WTC11 (cell line): Measurements from ENCODE around the gene FBXO7. TPM values are rescaled to one million over a fixed set of nuclear protein-coding genes. Genes with fewer than 3 reads are reported as not detected.

Experiments
- ATAC-seq: fragments of 200-7000 bp; cut with Tn5 transposase; 2 replicates; pipeline ENCODE4 v1.10.0; 2021; ENCODE audit warnings: mild to moderate bottlenecking, moderate library complexity
- CTCF ChIA-PET: fragments of 300-600 bp; sonication (Branson Sonifier 250); formaldehyde crosslinking; loops from one replicate; lab custom pipeline; 2021; ENCODE audit warnings: antibody characterized with exemption; lab: Charles Lee
- POLR2A ChIA-PET: fragments of 350-600 bp; sonication (Branson Sonifier 250); formaldehyde crosslinking; loops from one replicate; lab custom pipeline; 2021; ENCODE audit warnings: antibody characterized with exemption; lab: Charles Lee
- DNase-seq: peaks from one replicate; pipeline ENCODE4 v3.0.0; 2021; ENCODE audit warnings: low spot score
- H3K27ac Mint-ChIP-seq: 2 replicates; pipeline ENCODE4 v1.8.0; 2021; ENCODE audit warnings: mixed read lengths
- H3K27me3 Mint-ChIP-seq: 2 replicates; pipeline ENCODE4 v1.8.0; 2021; ENCODE audit warnings: low read depth, mild to moderate bottlenecking, moderate library complexity, mixed read lengths
- H3K36me3 Mint-ChIP-seq: 2 replicates; pipeline ENCODE4 v1.8.0; 2021; ENCODE audit warnings: mixed read lengths
- H3K4me1 Mint-ChIP-seq: 2 replicates; pipeline ENCODE4 v1.8.0; 2022; ENCODE audit warnings: mixed read lengths
- H3K4me3 Mint-ChIP-seq: 2 replicates; pipeline ENCODE4 v1.8.0; 2021; ENCODE audit warnings: mild to moderate bottlenecking, moderate library complexity, mixed read lengths
- H3K9me3 Mint-ChIP-seq: 2 replicates; pipeline ENCODE4 v1.8.0; 2021; ENCODE audit warnings: mixed read lengths
- AR ChIP-seq: fragments of 250-450 bp; sonication (Bioruptor Pico); IDR thresholded peaks from 2 replicates; pipeline ENCODE4 v1.9.0; 2021; ENCODE audit warnings: mild to moderate bottlenecking
- ATF2 ChIP-seq: sonication (generic); formaldehyde crosslinking; IDR thresholded peaks from 2 replicates; pipeline ENCODE4 v1.8.1; 2022; ENCODE audit warnings: low read depth, missing genetic modification reagents, borderline replicate concordance
- E2F1 ChIP-seq: sonication (generic); formaldehyde crosslinking; IDR thresholded peaks from 2 replicates; pipeline ENCODE4 v1.8.0; 2022; ENCODE audit warnings: mild to moderate bottlenecking, missing genetic modification reagents
- EMX1 ChIP-seq: fragments of 250-450 bp; sonication (Bioruptor Pico); IDR thresholded peaks from 2 replicates; pipeline ENCODE4 v1.8.0; 2021; ENCODE audit warnings: mild to moderate bottlenecking
- ETV6 ChIP-seq: sonication (generic); formaldehyde crosslinking; IDR thresholded peaks from 2 replicates; pipeline ENCODE4 v1.8.1; 2022; ENCODE audit warnings: mild to moderate bottlenecking, missing genetic modification reagents
- FOXJ3 ChIP-seq: sonication (generic); formaldehyde crosslinking; IDR thresholded peaks from 2 replicates; pipeline ENCODE4 v1.9.0; 2021; ENCODE audit warnings: missing genetic modification reagents, mild to moderate bottlenecking, borderline replicate concordance
- JUN ChIP-seq: sonication (generic); formaldehyde crosslinking; IDR thresholded peaks from 2 replicates; pipeline ENCODE4 v1.8.0; 2023; ENCODE audit warnings: mild to moderate bottlenecking, missing genetic modification reagents
- MYBL2 ChIP-seq: sonication (generic); formaldehyde crosslinking; IDR thresholded peaks from 2 replicates; pipeline ENCODE4 v1.8.1; 2023; ENCODE audit warnings: mild to moderate bottlenecking, moderate library complexity, missing genetic modification reagents
- NFATC4 ChIP-seq: fragments of 250-450 bp; sonication (Bioruptor Pico); IDR thresholded peaks from 2 replicates; pipeline ENCODE4 v1.9.0; 2021; ENCODE audit warnings: mild to moderate bottlenecking
- PRRX2 ChIP-seq: fragments of 250-450 bp; sonication (Bioruptor Pico); IDR thresholded peaks from 2 replicates; pipeline ENCODE4 v1.8.0; 2021; ENCODE audit warnings: mild to moderate bottlenecking
- RORB ChIP-seq: fragments of 250-450 bp; sonication (Bioruptor Pico); IDR thresholded peaks from 2 replicates; pipeline ENCODE4 v1.9.0; 2021; ENCODE audit warnings: mild to moderate bottlenecking
- SMAD4 ChIP-seq: sonication (generic); formaldehyde crosslinking; IDR thresholded peaks from 2 replicates; pipeline ENCODE4 v1.8.0; 2022; ENCODE audit warnings: mild to moderate bottlenecking, missing genetic modification reagents
- ZBTB21 ChIP-seq: sonication (generic); formaldehyde crosslinking; IDR thresholded peaks from 2 replicates; pipeline ENCODE4 v1.8.1; 2023; ENCODE audit warnings: mild to moderate bottlenecking, missing genetic modification reagents, borderline replicate concordance
- ZMAT4 ChIP-seq: fragments of 250-450 bp; sonication (Bioruptor Pico); IDR thresholded peaks from 2 replicates; pipeline ENCODE4 v1.9.0; 2021; ENCODE audit warnings: mild to moderate bottlenecking
- ZNF219 ChIP-seq: sonication (generic); formaldehyde crosslinking; IDR thresholded peaks from 2 replicates; pipeline ENCODE4 v1.8.0; 2023; ENCODE audit warnings: missing genetic modification reagents, mild to moderate bottlenecking, borderline replicate concordance
- ZNF232 ChIP-seq: sonication (generic); formaldehyde crosslinking; IDR thresholded peaks from 2 replicates; pipeline ENCODE4 v1.8.0; 2022; ENCODE audit warnings: mild to moderate bottlenecking, missing genetic modification reagents
- ZNF317 ChIP-seq: sonication (generic); formaldehyde crosslinking; IDR thresholded peaks from 2 replicates; pipeline ENCODE4 v1.8.1; 2023; ENCODE audit warnings: low read depth, mild to moderate bottlenecking, moderate library complexity, missing genetic modification reagents, borderline replicate concordance
- ZNF423 ChIP-seq: fragments of 250-450 bp; sonication (Bioruptor Pico); IDR thresholded peaks from 2 replicates; pipeline ENCODE4 v2.1.2; 2022; ENCODE audit warnings: mild to moderate bottlenecking, moderate library complexity
- ZNF671 ChIP-seq: fragments of 250-450 bp; sonication (Bioruptor Pico); IDR thresholded peaks from 2 replicates; pipeline ENCODE4 v1.8.0; 2021; ENCODE audit warnings: mild to moderate bottlenecking
- total RNA-seq: library from RNA; stranded (reverse); gene quantifications from 3 replicates; pipeline ENCODE4 v1.2.3, GENCODE V29; 2021

FBXO7 gene
- total RNA-seq, 1 experiment from 2014 or later = 59.4 TPM

- CTCF ChIA-PET = no interaction called here
- DNase-seq (no peak), ATAC-seq (no peak)
- H3K36me3 Mint-ChIP-seq = peaks cover 43% of the 10 kb centered on the region
- TF ChIP-seq ETV6 (CRISPR knock-in tag) (no peak), ZNF423 (CRISPR knock-in tag) (no peak)
- TF ChIP-seq, all 79 proteins: peak for 0
- POLR2A ChIA-PET = no interaction called here
- Mint-ChIP-seq H3K9me3 (no peaks in the 10 kb centered on the region), H3K27me3 (no peaks in the 10 kb centered on the region), H3K4me3 (no peak overlapping the region), H3K4me1 (no peaks in the 10 kb centered on the region), H3K27ac (no peak overlapping the region)
These were observed 14.8 kb downstream of the FBXO7 start for GRCh38 chr22:32489377-32489776.

GRCh38 chr22:32490279-32490678 lies 15.7 kb downstream of the FBXO7 start:
- no peaks in the 10 kb centered on the region for H3K4me1 Mint-ChIP-seq
- POLR2A ChIA-PET = no interaction called here
- CTCF ChIA-PET = no interaction called here

GRCh38 chr22:32492111-32492510 lies 17.5 kb downstream of the FBXO7 start:
- ATAC-seq = no peak
- no peak for TF ChIP-seq MYBL2 (CRISPR knock-in tag)
- no peak for TF ChIP-seq AR (CRISPR knock-in tag)
- no peak for TF ChIP-seq RORB (CRISPR knock-in tag)
- TF ChIP-seq SMAD4 = no peak
- TF ChIP-seq JUN (CRISPR knock-in tag) = no peak
- no peak for TF ChIP-seq ZMAT4 (CRISPR knock-in tag)
- no peak for TF ChIP-seq ZBTB21 (CRISPR knock-in tag)
- no peak for TF ChIP-seq FOXJ3 (CRISPR knock-in tag)
- no peak for TF ChIP-seq ATF2
- TF ChIP-seq EMX1 = no peak
- TF ChIP-seq ZNF671 (CRISPR knock-in tag) = no peak
- no peak for TF ChIP-seq ETV6 (CRISPR knock-in tag)
- TF ChIP-seq ZNF219 (CRISPR knock-in tag) = no peak
- no peak for TF ChIP-seq ZNF317 (CRISPR knock-in tag)
- TF ChIP-seq, all 79 proteins: peak for 0
- H3K4me1 Mint-ChIP-seq = no peaks in the 10 kb centered on the region
- no peak overlapping the region for H3K27ac Mint-ChIP-seq
- H3K4me3 Mint-ChIP-seq = no peak overlapping the region
- CTCF ChIA-PET = no interaction called here
- DNase-seq = no peak
- peaks cover 59% of the 10 kb centered on the region for H3K36me3 Mint-ChIP-seq
- POLR2A ChIA-PET = interaction anchor here (0.5 kb wide), 1 partner anchor 176 kb away, joined by 3 read pairs; no protein-coding TSS in a partner anchor
- H3K27me3 Mint-ChIP-seq = no peaks in the 10 kb centered on the region
- no peaks in the 10 kb centered on the region for H3K9me3 Mint-ChIP-seq

More at GRCh38 chr22:32490279-32490678, 15.7 kb downstream of the FBXO7 start:
- H3K27me3 Mint-ChIP-seq = no peaks in the 10 kb centered on the region
- TF ChIP-seq ZNF232 (CRISPR knock-in tag) = no peak
- no peak for TF ChIP-seq PRRX2 (CRISPR knock-in tag)
- H3K36me3 Mint-ChIP-seq = peaks cover 46% of the 10 kb centered on the region
- no peak overlapping the region for H3K4me3 Mint-ChIP-seq
- H3K27ac Mint-ChIP-seq = no peak overlapping the region
- DNase-seq = no peak
- no peaks in the 10 kb centered on the region for H3K9me3 Mint-ChIP-seq
- ATAC-seq = no peak

- H3K9me3 Mint-ChIP-seq = no peaks in the 10 kb centered on the region
- no peak overlapping the region for H3K27ac Mint-ChIP-seq
- no peak overlapping the region for H3K4me3 Mint-ChIP-seq
- no peak for TF ChIP-seq NFATC4 (CRISPR knock-in tag)
- no peak for TF ChIP-seq E2F1
- TF ChIP-seq ZNF423 (CRISPR knock-in tag) = no peak
- TF ChIP-seq ATF2 = no peak
- TF ChIP-seq ZNF317 (CRISPR knock-in tag) = no peak
- H3K4me1 Mint-ChIP-seq = no peaks in the 10 kb centered on the region
- peaks cover 63% of the 10 kb centered on the region for H3K36me3 Mint-ChIP-seq
- ATAC-seq (no peak), DNase-seq (no peak)
- ChIA-PET CTCF (no interaction called here), POLR2A (no interaction called here)
- H3K27me3 Mint-ChIP-seq = no peaks in the 10 kb centered on the region
These were observed 18.9 kb downstream of the FBXO7 start for GRCh38 chr22:32493551-32493950.
